Liver (tissue), 3 donors: ENCODE data around the gene ANO4.

ENCODE experiments used
- EGR1 ChIP-seq, 2 donors: IDR thresholded peaks; 2 replicates each; pipeline ENCODE4 v1.6.1; 2016 to 2018; ENCODE audit warnings: antibody characterized with exemption in 2 of 2, low read depth in 2 of 2
- TF ChIP-seq, protein P1 (sequence below): fragments of 150-350 bp; IDR thresholded peaks from 2 replicates; pipeline ENCODE4 v1.5.1; 2017; ENCODE audit warnings: improper control_type of control experiment, low read depth, low read length; ENCODE audit not compliant: missing input control
- TF ChIP-seq, protein P2 (sequence below): IDR thresholded peaks from 2 replicates; pipeline ENCODE4 v1.6.1; 2016; ENCODE audit warnings: antibody characterized with exemption
- donor health status: healthy.
- donor health status: healthy.

DNA sequence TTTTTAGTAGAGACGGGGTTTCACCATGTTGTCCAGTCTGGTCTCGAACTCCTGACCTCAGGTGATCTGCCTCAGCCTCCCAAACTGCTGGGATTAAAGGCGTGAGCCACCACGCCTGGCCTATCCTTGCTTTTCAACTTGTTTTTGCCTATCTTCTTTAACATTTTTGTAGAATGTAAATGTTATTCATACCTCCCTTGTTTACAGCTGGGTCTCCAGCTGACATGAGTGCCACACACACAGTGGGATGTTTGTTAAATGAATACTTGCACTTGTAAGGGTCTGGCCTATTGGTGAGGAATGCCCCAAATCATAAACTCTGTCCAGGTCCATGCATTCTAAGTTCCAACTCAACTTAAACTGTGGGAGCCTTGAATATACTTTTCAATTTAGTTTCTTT lies 176.3 kb downstream of the ANO4 start:
- TF ChIP-seq, protein P1, sequence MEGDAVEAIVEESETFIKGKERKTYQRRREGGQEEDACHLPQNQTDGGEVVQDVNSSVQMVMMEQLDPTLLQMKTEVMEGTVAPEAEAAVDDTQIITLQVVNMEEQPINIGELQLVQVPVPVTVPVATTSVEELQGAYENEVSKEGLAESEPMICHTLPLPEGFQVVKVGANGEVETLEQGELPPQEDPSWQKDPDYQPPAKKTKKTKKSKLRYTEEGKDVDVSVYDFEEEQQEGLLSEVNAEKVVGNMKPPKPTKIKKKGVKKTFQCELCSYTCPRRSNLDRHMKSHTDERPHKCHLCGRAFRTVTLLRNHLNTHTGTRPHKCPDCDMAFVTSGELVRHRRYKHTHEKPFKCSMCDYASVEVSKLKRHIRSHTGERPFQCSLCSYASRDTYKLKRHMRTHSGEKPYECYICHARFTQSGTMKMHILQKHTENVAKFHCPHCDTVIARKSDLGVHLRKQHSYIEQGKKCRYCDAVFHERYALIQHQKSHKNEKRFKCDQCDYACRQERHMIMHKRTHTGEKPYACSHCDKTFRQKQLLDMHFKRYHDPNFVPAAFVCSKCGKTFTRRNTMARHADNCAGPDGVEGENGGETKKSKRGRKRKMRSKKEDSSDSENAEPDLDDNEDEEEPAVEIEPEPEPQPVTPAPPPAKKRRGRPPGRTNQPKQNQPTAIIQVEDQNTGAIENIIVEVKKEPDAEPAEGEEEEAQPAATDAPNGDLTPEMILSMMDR = no peak
- no peak for TF ChIP-seq EGR1 (IDR thresholded peaks at IDR 0.05; ENCODE audit: low read depth in 2 of 2)
- TF ChIP-seq, protein P2, sequence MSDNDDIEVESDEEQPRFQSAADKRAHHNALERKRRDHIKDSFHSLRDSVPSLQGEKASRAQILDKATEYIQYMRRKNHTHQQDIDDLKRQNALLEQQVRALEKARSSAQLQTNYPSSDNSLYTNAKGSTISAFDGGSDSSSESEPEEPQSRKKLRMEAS = no peak
